Loucy (cell line): Measurements from ENCODE around the gene KAT14.

ENCODE experiments used
- CTCF ChIP-seq: fragments of 200-600 bp; sonication (generic); conservative IDR thresholded peaks from 2 replicates; pipeline ENCODE4 v1.5.1; 2014; ENCODE audit warnings: mild to moderate bottlenecking, antibody characterized with exemption, low read length
- EZH2phosphoT487 ChIP-seq: fragments of 200-600 bp; IDR thresholded peaks from 2 replicates; pipeline ENCODE4 v1.6.1; 2018; ENCODE audit warnings: antibody characterized with exemption, mild to moderate bottlenecking, moderate library complexity, borderline replicate concordance

GRCh38 chr20:18166241-18166881 is 28.7 kb downstream of the KAT14 start:
- TF ChIP-seq CTCF (no peak), EZH2phosphoT487 (no peak)
